HG03039 (cell line): ENCODE data around the gene CDK19.
"Not testable (repeated sequence)": the region's sequence is repeated elsewhere in the genome, so short reads cannot be mapped to it uniquely, and the experiment has no call there.

Source experiments
- ATAC-seq: cut with Tn5 transposase; IDR thresholded peaks from one replicate; pipeline ENCODE4 v1.9.1; 2021; ENCODE audit warnings: mild to moderate bottlenecking, moderate library complexity; ENCODE audit not compliant: unreplicated experiment

CDK19 gene

DNA sequence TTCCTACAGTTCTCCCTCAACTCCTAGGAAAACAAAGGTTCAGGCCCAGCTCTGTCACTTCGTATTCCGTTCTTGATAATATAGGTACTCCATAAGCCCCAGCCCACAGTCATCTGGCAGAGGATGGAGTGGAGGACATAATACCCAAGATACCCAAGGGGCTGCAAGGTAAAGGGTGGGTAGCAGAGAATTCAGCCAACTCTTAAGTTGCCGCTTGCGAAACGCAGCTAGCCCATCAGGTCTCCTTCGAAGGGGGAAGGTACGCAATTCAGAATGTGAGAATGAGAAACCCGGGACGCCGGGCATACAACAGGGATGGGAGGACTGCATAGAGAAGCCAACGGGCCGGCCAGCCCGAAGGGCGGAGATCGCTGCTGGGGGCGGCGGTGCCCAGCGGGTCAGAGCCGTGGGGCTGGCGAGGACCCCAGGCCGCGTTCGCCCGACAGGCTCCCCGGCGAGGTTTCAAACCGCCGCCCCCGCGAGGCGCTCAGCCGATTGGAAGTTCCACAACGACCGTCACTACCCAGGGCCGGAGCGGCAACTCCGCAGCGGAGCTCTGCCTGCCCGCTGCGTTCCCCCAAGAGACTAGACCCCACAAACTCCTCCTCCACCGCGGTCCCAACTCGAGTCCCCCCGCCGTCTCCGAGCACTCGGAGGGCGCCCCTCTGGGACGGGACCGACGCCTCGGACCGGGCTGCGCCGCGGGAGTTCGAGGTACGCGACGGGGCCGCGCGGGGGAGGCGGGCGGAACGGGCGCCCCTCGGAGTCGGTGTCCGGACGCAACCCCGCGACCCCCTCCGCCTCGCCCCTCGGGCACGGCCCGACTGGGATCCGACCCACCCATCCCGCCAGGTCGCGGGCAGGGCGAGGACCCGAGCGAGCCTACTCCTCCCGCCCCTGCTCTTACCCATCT lies 911 bp downstream of the CDK19 start:
- ATAC-seq = peak; percentile 6

DNA sequence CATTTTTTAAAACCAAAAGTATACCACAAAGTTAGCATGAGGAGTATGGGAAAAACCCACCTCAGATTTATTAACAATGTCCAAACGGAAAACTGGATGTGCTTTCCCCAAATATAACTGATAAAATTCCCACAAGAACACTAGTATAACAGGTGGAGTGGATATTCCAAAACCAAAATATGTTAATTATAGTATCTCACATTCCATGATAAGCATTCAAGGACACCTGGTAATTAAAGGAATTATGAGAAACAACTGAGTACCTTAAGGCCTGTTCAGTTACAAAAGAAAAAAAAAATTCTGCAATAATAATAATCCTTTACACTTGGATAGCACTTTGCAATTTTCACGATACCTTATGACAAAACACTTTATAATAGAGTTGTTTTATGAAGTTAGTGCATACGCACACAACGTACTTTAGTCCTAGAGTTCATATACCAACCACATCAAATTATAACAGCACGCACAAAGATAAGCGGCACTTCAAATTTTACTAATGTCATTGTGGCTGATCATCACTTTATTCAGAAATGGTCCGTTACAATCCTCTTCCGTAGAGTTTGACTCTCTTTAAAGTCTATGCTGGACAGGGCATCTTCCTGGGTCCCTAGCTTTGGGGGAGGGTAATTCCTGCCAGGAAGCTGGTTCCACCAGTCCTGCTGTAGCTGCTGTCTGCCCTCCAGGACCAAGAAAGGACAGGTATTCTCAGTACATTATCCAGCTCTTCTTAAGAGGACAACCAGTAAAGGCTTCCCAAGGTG lies 1.7 kb downstream of the CDK19 start:
- ATAC-seq = no peak

DNA sequence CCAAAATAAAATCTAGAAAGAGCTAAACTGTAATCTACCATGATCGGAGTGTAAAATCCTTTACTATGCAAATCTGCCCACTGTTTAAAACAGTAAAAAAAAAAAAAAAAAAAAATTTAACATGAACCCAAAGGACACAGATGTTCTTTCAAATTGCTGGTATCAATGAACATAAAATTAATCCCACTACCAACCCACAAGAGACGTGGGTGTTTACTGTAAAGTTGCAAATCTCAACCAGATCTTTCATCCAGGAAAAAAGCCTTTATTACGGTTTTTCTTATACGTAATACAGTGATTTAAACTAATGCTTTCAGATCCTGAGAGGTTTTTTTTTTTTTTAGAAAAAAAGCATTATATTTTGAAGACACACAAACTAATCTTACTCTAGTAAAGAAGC lies 2.5 kb downstream of the CDK19 start:
- ATAC-seq = no peak

DNA sequence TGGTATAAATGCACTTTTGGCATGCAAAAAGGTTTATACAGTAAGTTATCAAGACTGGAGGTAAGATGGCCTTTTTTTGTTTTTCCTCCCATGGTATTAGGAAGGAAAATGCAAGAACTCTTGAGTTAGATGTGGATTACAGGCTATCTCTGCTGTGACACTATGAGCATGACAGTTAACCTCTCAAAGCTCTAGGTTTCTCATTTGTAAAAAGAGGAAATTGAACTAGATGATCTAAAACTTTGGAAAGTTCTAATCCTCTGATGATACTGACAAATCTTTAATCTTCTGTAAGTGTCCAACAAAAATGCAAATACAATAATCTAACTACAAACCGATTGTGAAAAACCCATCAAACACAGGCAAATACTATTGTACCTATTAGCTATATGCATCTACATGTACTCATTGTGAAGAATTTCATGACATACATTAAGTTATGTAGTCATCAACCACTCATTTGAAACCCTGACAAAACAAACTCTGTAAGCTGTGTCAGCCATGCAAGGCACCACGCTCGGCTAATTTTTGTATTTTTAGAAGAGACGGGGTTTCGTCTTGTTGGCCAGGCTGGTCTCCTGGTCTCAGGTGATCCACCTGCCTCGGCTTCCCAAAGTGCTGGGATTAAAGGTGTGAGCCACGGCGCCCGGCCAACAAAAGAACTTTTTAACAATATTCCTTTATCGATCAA lies 4.2 kb downstream of the CDK19 start:
- no peak for ATAC-seq

DNA sequence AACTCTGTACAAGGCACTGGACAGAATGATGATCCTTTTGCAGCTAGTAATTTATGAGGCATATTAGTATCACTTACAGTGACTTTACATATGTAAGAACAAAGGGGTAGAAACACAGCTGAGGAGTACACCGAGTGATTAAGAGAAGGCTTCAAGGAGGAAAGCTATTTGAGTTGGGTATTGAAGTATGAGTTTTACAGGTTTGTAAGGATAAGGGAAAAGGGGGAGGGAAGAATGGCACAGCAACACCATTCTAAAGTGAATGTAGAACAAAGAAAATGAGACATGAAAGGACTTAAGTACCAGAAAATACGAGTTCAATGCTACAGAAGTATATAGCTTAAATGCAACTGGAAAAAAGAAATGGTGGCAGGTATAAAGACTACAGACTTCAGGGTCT lies 5.5 kb downstream of the CDK19 start:
- no peak for ATAC-seq

DNA sequence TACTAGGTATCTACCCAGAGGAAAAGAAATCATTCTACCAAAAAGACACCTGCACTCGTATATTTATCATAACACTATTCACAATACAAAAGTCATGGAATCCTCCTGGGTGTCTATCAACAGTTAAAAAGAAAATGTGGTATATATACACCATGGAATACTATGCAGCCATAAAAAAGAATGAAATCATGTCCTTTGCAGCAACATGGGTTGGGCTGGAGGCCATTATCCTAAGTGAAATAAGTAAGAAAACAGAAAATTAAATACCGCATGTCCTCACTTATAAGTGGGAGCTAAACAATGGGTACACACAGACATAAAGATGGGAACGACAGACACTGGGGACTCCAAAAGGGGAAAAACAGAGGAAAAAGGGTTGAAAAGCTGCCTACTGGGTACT lies 13.1 kb downstream of the CDK19 start:
- ATAC-seq = not testable (repeated sequence)

DNA sequence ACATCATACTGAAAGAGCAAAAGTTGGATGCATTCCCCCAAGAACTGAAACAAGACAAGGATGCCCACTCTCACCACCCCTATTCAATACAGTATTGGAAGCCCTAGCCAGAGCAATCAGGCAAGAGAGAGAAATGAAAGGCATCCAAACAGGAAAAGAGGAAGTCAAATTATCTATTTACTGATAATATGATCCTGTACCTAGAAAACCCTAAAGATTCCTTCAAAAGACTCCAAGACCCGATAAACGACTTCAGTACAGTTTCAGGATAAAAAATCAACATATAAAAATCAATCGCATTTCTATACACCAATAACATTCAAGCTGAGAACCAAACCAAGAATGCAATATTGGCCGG lies 14.5 kb downstream of the CDK19 start:
- ATAC-seq = no peak

DNA sequence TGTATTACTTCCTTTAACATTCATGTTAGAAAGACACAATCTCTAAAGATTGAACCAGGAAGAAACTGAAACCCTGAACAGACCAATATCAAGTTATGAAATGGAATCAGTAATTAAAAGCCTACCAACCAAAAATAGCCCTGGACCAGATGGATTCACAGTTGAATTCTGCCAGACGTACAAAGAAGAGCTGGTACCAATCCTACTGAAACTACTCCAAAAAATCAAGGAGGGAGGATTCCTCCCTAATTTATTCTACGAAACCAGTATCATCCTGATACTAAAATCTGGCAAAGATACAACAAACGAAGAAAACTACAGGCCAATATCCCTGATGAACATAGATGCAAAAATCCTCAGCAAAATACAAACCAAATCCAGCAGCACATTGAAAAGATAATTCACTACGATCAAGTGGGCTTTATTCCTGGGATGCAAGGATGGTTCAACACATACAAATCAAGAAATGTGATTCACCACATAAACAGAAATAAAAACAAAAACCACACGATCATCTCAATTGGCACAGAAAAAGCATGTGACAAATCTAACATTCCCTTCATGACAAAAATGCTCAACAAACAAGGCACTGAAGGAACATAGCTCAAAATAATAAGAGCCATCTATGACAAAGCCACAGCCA lies 15.0 kb downstream of the CDK19 start:
- no peak for ATAC-seq

DNA sequence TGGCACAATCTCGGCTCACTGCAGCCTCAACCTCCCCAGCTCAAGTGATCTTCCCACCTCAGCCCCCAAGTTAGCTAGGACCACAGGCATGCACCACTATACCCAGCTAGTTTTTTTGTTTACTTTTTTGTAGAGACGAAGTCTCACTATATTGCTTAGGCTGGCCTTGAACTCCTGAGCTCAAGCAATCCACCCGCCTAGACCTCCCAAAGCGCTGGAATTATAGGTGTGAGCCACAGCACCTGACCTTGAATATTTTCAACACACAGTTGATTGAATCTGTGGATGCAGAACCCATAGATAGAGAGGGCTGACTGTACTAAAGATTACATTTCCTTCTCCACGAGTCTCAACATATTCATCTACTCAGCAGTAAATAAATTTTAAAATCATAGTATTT lies 15.6 kb downstream of the CDK19 start:
- ATAC-seq = no peak

DNA sequence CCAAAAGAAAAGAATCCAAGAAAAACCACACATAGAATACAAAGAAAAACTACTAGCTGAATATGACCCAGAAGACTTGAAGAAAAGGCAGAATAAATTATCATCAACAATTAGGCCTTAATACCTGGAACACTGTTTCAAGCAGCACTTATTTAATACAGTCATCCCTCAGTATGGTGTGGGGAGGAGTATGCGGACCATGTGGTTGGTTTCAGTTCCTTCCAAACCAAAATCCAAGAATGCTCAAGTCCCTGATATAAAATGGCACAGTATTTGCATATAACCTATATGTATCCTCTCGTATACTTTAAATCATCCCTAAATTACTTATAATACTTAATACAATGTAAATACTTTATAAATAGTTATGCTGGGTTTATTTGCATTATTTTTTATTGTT lies 16.1 kb downstream of the CDK19 start:
- no peak for ATAC-seq

DNA sequence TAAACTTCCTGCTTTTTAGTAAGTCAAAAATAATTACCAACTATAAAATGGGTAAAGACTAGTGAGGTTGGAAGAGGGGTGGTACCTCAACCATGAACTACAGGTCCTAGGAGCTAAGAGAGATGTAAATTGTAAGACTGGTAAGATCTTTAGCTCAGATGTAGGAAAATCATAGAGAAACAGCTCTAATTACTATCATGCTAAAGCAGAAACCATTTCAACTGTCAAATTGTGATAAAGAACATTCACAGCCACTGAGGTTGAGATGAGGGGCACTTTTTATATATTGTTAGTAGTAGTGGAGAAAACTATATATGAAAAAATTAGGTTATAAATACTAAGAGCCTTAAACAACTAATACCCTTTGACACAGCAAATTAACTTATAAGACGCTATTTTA lies 20.0 kb downstream of the CDK19 start:
- no peak for ATAC-seq

DNA sequence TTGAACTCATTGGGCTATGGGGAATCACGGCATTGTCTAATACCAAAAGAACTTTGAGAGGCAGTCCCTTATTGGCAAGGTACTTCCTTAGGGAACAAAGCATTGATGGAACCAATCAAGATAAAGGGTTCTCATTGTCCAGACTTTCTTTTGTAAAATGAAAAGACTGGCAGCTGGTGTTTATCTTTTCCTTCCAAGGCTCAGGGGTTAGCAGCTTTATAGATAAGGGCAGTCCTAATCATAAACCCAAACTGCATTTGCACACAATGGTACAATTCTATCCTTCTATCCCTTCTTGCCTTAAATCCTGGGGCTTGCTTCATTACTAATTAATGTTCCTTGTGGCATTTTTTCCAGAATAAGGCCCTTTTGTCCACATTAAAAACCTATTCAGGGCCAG lies 28.6 kb downstream of the CDK19 start:
- ATAC-seq = no peak

DNA sequence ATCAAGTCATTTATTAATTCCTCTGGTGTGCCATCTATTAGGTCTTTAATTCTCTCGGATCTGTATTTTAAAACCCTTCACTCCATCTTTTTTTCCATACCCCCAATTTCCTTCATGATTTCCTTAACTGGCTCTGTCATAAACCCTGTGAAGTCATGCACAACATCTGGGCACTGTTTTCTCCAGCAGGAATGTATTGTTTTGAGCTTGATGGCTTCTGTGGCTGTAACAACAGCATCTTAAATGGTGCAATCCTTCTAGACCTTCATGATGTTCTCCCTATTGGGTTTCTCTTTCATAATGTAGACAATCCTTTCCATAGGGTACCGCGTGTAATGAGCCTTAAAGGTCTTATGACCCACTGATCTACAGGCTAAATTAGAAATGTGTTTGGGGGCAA lies 29.0 kb downstream of the CDK19 start:
- no peak for ATAC-seq

DNA sequence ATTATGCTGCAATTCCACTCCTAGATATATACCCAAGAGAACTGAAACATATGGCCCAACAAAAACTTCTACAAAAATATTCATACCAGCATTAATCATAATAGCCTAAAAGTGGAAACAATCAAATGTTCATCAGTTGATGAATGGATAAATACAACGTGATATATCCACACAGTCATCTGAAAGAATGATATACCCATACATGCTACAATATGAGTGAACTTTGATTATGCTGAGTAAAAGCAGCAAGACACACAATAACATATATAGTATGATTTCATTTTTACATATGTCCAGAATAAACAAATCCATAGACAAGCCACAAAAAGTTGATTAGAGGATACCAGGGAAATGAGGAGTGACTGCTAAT lies 30.7 kb downstream of the CDK19 start:
- peak; percentile 25 for ATAC-seq

DNA sequence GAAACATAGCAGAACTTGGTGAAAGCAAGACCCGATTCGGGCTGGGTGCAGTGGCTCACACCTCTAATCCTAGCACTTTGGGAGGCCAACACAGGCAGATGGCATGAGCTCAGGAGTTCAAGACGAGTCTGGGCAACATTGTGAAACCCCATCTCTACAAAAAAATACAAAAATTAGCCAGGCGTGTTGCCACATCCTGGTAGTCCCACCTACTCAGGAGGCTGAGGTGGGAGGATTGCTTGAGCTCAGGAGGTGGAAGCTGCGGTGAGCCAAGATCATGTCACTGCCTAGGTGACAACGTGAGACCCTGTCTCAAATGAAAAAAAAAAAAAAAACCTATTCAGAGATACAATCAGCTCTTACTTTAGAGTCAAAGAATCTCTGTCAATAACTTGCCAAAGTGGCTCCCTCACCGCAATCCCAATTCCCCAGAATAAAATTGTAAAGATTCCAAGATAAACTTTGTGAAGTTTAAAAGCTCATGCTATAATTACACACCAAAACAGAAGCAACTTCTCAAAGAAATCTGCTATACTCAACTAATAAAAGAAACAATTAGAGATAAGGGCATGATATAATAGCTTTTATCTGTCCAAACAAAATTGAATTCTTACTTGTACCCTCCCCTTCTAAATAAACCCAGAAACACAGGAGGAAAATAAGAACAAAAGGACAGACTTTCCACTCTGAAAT lies 33.6 kb downstream of the CDK19 start:
- ATAC-seq = no peak

DNA sequence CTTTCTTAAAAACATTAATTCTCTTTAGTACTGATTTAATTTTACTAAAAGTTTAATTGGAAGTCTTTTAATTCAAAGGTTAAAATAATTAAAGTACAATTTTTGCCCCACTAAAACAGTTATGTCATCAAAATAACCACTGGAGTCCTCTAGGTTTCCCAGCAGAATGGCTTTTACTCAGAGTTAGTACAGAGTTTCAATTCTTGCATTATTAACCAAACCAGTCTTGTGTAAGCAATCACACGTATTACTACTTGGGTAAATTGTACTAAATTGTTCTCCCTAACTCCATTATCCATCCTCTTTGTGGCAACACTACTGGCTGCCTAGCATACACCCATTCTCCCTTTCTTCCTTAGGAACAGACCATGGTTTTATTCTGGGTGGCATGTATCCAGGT lies 36.9 kb downstream of the CDK19 start:
- no peak for ATAC-seq

DNA sequence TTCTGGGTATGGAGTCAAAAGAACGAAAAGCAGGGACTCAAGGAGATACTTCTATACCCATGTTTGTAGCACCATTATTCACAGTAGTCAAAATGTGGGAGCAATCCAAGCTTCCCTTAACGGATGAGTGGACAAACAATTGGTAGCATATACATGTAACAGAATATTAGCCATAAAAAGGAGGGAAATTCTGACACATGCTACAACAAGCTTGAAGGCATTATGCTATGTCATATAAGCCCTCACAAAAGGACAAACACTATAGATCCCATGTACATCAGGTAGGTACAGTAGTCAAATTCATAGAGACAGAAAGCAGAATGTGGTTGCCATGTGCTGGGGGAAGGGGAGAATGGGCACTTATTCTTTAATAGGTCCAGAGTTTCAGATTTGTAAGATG lies 37.6 kb downstream of the CDK19 start:
- ATAC-seq = no peak

DNA sequence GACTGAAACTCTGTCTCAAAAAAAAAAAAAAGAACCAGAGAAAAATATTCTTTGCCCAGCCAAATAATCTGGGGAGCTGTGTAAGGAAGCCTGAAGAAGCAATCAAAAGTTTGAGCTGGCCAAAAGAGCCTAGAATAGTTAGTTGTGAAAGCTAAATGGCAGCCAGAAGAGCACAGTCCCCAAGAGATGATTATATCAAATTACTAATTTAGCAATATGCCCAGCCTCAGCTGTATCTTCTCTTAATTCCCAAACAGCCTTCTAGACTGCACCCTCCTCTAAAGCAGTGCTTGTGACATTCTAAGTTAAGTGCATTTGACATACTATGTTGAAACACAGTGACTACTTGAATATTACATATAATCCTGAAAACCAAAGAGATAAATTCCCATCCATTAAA lies 38.9 kb downstream of the CDK19 start:
- ATAC-seq = no peak

DNA sequence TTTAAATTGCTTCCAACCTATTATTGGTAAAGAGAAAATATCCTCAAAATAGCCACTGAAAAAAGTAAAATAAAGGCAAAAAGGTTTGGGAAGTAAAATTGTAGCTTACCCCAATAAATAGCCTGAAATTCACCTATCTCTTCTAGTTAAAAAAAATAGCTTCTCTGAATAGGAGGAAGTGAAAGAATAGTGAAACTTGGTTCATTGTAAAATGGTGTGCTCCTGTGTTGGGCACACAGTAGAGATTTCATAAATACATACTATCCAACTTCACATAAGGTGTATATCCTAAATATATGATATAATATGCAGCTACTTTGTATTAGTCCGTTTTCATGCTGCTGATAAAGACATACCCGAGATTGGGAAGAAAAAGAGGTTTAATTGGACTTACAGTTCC lies 45.3 kb downstream of the CDK19 start:
- no peak for ATAC-seq

DNA sequence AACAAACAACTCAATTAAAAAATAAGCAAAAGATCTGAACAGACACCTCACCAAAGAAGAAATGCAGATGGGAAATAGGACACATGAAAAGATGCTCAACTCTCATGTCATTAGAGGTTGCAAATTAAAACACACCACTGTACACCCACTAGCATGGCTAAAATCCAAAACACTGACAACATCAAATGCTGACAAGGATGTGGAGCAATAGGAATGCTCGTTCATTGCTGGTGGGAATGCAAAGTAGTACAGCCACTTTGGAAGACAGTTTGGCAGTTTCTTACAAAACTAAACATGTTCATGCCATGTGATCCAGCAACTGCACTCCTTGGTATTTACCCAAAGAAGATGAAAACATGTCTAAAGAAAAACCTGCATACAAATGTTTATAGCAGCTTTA lies 47.2 kb downstream of the CDK19 start:
- no peak for ATAC-seq

DNA sequence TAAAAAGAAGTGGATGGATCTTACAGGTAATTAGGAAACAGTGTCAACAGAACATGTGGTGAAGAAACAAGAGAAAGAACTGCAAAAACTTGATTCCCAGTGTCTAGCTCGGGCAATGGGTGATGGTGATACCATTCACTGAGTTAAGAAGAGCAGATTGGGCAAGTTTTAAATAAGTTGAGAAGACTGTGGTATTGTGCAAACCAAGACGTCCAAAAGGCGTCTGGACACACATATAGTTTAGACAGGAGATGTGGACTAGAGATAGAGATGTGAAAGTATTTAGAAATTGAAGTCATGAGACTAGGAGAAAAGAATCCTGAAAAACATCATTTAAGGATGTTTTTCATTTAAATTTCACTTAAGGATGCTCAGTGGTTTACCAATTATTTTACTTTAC lies 53.9 kb downstream of the CDK19 start:
- no peak for ATAC-seq
